22Rv1 (cell line): ENCODE results near the gene SOD3.

Experiments
- H3K27ac ChIP-seq: fragments of 450-650 bp; 2 replicates; pipeline ENCODE4 v1.5.1; 2017
- ZFX ChIP-seq: fragments of 450-650 bp; IDR thresholded peaks from 2 replicates; pipeline ENCODE4 v1.6.1; 2017; ENCODE audit warnings: antibody characterized with exemption, borderline replicate concordance
- TF ChIP-seq, protein P1 (sequence below): fragments of 450-650 bp; IDR thresholded peaks from 2 replicates; pipeline ENCODE4 v1.5.1; 2017; ENCODE audit warnings: mild to moderate bottlenecking

Gene SOD3

DNA sequence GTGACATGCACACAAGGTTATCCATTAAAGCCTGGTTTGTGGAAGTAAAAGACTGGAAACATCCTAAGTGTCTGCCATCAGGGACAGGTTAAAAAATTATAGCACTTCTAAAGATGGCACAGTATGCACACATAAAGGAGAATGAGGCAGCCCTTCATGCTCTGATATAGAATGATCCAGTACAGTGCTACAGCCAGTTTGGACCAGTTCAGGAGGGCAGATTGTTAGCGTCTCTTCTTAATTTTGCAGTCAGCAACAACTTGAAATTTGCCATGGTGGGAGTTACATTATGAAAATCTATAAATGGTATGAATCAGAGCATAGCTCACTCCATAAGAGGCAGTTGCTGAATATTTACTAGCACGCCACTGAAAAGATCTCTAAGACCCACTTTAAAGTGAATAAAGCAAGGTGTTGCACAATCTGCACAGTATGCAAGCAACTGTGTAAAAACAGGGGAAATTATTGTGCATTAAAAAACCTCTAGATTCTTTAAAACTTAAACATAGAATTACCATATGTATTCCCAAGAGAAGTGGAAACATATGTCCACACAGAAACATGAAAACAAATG lies 20.3 kb upstream of the SOD3 start:
- no peak overlapping the region for H3K27ac ChIP-seq
- TF ChIP-seq ZFX = no peak

DNA sequence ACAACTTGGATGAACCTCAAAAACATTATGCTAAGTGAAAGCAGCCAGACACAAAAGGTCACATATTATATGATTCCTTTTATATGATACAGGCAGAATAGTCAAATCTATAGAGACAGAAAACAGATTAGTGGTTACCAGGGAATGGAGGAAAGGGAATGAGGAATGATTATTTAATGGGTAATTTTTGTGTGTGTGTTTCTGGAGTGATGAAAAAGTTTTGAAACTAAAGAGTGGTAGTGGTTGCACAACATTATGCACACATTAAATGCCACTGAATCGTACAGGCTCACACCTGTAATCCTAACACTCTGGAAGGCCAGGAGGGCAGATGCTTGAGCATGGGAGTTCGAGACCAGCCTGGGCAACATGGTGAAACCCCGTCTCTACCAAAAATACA lies 19.6 kb upstream of the SOD3 start:
- H3K27ac ChIP-seq = no peak overlapping the region

DNA sequence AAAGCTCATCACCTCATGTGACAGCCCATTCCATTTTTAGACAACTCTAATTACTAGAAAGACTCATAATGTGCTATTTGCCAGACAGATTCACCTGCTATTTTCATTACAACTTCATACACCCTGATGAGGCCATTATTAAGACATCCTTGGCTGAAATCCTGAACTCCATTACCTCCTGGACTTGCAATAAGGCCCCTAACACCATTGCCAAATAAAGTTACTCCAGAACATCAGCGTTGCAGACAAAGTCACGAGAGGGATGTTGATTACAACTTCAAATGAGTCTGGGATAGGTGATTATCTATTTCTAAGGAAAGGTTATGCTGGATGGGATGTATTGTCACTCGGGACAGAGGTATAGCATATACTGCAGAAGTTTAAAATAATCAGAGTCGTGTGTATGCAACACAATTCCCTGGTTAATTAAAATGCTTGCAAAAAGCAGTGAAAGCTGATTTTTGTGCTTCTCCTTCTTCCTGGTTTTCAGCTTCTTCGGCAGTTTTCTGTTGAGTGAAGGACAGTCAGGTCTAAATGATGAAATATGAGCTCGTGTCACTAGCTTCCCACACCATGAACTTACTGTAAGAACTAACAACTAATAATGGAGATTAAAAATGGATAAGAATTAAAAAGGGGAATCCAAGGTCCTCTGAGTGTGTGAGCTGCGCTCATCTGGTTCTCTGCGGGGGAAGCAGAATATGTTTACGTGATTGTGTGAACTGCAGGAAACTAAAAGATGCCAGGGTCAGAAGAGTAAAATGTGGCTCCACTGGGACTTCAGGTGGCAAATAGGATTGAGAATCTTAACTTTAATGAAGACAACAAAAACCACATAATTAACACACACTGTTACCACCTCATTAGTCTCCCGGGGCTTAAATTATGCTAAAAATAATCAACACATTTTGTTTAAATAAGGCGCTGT lies 17.6 kb upstream of the SOD3 start:
- TF ChIP-seq, protein P1, sequence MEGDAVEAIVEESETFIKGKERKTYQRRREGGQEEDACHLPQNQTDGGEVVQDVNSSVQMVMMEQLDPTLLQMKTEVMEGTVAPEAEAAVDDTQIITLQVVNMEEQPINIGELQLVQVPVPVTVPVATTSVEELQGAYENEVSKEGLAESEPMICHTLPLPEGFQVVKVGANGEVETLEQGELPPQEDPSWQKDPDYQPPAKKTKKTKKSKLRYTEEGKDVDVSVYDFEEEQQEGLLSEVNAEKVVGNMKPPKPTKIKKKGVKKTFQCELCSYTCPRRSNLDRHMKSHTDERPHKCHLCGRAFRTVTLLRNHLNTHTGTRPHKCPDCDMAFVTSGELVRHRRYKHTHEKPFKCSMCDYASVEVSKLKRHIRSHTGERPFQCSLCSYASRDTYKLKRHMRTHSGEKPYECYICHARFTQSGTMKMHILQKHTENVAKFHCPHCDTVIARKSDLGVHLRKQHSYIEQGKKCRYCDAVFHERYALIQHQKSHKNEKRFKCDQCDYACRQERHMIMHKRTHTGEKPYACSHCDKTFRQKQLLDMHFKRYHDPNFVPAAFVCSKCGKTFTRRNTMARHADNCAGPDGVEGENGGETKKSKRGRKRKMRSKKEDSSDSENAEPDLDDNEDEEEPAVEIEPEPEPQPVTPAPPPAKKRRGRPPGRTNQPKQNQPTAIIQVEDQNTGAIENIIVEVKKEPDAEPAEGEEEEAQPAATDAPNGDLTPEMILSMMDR = no peak
- TF ChIP-seq ZFX = no peak

More for the DNA sequence above, 19.6 kb upstream of the SOD3 start:
- TF ChIP-seq, protein P1 = no peak
- TF ChIP-seq ZFX = no peak

DNA sequence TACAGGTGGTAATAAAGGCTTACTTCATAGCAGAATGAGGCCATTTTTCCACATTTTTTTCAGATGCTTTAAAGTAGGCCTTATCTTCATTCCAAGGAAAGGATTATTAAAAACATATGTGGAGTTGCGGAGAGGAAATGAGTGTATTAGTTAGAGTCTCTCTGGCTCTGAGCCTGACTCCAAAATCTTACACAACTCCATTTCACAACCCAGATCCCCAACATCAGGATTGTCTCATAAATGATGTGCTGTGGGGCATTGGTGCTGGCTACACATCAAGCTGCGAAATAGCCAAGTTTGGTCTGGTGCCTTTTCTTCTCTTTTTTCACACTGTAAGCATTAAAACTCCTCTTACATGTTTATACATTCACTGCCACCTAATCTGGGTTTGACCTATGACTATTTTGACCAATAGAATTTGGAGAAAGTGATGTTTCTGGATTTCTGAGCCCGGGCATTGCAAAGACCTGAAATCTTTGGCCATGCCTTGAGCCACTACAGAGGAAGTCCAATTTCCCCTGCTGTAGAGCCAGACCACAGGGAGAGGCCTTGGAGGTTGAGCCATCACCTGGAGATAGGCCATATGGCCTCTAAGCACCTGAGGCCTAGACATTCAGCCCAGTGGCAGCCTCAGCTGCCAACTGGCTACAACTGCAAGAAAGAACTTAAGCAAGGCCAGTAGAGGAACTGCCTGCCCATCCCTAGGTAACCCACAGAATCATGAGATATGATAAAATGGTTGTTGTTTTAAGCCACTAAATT lies 16.7 kb upstream of the SOD3 start:
- TF ChIP-seq, protein P1 = no peak
- TF ChIP-seq ZFX = no peak
- H3K27ac ChIP-seq = no peak overlapping the region

More for the DNA sequence above, 17.6 kb upstream of the SOD3 start:
- H3K27ac ChIP-seq = no peak overlapping the region

DNA sequence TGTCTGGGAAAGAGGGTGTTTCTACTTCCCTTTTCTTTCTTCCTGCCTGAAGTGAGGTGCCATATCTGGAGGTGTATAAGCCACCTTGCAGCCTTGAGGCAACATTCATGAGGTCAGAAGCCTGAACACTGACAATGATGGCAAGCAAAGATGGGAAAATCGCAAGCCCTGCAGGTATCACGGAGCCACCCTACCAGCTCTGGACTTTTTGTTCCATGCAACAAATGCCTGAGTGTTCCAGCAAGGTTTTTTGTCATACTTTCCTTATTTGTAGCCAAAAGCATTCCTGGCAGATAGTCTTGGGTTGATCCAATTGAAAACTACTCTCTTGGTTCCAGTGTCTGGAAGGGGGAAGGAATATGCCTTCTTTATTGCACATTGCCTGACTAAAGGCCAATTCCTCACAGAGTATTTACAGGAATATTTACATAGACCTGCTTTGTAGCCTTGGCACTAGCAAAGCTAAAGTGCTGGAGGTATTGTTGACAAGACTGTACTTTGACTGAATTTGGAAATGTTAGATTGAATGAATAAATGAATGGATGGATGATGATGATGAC lies 14.4 kb upstream of the SOD3 start:
- TF ChIP-seq ZFX = no peak
- TF ChIP-seq, protein P1 = no peak
- peak overlapping the region; percentile 49 for H3K27ac ChIP-seq

DNA sequence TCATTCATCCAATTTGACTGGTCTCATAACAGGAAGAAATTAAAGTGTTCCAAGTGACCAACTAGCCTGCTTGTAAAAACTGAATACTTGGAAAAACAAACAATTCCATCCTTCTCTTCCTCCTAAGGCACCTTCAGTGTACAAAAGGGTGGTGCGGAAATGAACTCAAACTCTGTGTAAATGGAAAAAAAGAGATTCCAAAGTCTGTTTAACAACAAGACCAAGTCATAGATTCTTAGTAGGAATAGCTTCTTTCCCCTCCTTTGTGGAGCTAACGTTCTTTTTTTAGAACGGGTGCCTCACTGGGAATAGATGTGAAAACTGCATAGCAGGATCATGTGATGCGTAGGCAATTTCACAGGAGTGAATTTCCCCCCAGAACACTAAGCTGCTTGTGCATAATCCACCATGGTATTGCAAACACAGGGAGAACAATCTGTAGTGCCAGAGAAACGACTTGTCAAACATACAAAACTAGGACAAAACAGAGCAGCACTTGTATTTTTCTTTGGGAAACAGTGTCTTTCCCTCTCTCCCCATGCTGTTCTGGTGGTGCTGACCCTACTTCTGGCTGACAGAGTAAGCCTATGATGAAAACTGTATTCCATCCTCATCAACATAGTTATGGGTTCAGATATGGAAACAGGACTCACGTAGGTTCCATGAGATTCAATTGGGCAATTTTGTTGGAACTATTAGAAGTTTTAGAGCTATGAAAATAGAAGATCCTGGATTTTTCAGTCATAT lies 13.2 kb upstream of the SOD3 start:
- peak overlapping the region; percentile 49 for H3K27ac ChIP-seq
- TF ChIP-seq, protein P1 = no peak
- no peak for TF ChIP-seq ZFX

DNA sequence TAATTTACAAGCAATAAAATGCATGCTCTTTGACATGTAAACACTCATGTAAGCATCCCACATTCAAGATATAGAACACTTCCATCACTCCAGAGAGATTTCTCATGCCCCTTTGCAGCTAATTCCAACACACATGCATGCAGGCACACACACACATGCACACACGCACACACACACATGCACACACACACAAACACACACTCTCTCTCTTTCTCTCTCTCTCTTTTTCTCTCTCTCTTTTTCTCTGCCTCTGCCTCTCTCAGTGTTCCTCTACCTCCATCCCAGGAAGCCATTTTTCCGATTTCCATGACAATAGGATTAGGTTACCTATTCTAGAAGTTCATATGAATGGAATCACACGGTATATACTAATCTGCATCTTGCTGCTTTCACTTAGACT lies 11.9 kb upstream of the SOD3 start:
- no peak overlapping the region for H3K27ac ChIP-seq
- TF ChIP-seq ZFX = no peak
- TF ChIP-seq, protein P1 = no peak
